OCI-LY7 (cell line): ENCODE results near the gene PIM3.

Source experiments
- EZH2phosphoT487 ChIP-seq: fragments of 200-600 bp; sonication (generic); IDR thresholded peaks from 2 replicates; pipeline ENCODE4 v1.6.1; 2018; ENCODE audit warnings: low read depth, borderline replicate concordance, mild to moderate bottlenecking, mixed run types, antibody characterized with exemption, low read length, moderate library complexity, mixed read lengths
- TF ChIP-seq, protein P1 (sequence below): fragments of 200-600 bp; sonication (generic); conservative IDR thresholded peaks from 2 replicates; pipeline ENCODE4 v1.5.1; 2014; ENCODE audit warnings: mild to moderate bottlenecking, antibody characterized with exemption, low read length, moderate library complexity, mixed read lengths

DNA sequence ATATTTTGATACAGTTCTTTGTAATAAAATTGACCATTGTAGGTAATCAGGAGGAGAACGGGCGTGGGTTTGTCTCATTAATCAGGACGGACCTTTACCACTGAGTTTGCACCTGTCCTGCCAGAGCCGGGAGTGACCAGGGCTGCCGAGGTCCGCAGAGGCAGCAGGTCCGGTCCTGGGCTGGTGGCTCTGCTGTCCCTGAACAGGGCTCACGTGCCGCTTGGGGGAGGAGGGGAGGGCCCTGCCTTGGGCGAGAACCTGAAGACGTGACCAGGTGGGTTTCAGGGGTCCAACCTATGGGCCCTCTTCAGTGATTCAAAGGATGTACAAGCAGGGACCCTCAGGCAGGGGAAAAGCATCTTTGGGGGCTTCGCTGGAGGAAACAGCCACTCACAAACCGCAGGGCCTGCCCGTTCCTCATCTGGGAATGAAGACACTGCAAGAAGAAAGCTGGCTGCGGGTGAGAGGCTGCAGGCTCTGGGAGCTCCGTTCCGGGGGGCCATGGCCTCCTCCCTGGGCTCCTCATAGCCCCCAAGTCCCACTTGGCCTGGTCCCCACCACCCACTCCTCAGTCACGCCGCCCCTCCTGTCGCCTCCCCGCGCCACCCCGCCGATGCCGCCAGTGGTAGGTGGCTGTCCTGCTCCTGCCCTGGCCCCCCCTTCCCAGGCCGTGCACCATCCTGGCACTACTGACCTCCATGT, 32.9 kb upstream of the PIM3 start:
- TF ChIP-seq, protein P1, sequence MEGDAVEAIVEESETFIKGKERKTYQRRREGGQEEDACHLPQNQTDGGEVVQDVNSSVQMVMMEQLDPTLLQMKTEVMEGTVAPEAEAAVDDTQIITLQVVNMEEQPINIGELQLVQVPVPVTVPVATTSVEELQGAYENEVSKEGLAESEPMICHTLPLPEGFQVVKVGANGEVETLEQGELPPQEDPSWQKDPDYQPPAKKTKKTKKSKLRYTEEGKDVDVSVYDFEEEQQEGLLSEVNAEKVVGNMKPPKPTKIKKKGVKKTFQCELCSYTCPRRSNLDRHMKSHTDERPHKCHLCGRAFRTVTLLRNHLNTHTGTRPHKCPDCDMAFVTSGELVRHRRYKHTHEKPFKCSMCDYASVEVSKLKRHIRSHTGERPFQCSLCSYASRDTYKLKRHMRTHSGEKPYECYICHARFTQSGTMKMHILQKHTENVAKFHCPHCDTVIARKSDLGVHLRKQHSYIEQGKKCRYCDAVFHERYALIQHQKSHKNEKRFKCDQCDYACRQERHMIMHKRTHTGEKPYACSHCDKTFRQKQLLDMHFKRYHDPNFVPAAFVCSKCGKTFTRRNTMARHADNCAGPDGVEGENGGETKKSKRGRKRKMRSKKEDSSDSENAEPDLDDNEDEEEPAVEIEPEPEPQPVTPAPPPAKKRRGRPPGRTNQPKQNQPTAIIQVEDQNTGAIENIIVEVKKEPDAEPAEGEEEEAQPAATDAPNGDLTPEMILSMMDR, result no peak
- TF ChIP-seq EZH2phosphoT487, result no peak
